Cerebellar cortex (tissue), 1 donor: ENCODE measurements around the gene PDIA5.

Source experiments
- DNase-seq: peaks from one replicate; pipeline ENCODE4 v3.0.0-alpha.2; 2015; ENCODE audit warnings: low spot score

The PDIA5 gene

DNA sequence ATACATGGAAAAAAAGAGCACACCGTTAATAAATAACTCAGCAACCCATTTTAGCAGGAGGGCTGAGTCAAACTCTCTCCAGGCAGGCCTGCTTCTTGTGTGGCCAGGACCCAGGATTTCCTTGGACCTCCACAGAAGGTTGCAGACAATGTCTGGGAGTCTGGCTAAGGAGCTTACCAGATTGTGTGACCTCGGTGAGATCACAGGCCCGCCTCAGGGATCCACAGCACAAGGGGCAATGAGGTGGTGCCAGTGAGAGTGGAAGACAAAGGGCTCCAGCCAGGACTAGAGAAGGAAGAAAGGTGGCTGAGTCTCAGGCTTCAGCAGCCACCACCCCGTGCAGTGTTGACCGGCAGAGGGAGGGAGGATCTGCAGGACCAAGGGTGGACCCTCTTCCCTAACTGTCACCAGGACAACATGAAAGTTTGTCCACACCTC, 102.7 kb downstream of the PDIA5 start:
- no peak for DNase-seq

DNA sequence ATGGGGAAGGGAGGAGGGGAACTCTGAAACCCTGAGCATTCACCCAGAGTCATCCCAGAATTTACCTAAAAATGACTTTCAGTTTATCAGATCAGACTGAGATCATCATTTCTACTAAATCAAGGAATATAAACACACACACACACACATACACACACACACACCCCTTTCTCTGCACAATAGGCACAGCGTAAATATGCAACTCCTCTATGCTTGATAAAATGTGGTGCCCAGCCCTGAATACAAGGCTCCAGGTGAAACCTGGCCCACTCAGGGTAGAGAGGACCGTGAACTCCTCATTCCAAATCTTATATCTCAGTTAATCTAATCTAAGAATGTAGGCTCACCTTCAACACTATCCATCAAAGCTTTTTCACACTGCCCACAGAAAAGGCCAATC, 103.1 kb downstream of the PDIA5 start:
- no peak for DNase-seq

DNA sequence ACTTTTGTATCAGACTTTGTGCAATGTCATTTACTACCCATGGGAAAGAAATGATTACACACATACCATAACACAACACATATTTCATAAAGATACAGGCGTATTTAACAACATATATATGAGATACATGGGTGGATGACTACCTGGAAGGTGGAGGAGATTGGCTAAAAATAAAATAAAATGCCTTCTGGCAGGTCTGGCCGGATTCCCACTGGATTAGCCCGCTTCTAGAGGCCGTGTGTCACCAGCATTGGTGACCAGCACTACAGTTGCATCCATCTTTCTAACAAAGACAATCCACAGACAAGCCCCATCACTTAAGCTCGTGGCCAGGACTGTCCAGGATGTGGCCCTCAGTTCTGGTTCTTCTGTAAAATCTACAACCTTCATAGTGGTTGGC, 114.0 kb downstream of the PDIA5 start:
- peak; percentile 14 for DNase-seq

DNA sequence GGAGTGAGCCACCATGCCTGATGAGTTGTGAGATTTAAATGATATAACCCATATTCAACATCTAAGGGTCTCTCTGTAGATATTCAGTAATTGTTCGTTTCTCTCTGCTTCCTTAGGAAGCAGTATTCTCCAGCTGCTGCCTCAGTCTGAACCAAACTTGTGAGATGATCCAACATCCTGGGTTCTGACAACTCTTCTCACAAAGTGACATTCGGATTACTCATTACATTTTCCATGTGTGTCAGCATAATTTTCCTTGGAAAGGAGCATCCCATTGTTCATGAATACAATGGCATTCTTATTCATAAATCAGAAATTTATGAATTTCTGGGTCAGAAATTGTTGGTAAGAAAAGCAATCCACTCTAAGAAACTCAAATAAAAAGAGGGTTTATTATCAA, 119.9 kb downstream of the PDIA5 start:
- DNase-seq, result no peak

DNA sequence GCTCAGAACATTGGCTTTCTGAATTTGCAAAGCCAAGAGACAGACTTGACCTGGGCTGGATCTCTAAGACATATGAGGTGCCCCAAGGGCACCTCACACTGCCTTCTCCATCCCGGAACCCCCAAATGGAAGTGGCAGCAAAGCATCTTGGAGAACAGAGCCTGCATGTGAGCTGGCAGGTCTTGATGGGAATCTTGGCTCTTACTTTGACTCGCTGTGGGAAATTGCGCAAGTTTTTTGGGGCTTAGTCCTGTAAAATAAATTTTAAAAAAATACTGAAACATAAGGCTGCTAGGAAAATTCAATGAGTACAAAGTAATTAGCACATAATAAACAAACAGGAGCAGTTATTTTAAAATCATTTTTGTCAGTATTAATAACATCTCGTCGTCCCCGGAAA, 121.2 kb downstream of the PDIA5 start:
- no peak for DNase-seq

DNA sequence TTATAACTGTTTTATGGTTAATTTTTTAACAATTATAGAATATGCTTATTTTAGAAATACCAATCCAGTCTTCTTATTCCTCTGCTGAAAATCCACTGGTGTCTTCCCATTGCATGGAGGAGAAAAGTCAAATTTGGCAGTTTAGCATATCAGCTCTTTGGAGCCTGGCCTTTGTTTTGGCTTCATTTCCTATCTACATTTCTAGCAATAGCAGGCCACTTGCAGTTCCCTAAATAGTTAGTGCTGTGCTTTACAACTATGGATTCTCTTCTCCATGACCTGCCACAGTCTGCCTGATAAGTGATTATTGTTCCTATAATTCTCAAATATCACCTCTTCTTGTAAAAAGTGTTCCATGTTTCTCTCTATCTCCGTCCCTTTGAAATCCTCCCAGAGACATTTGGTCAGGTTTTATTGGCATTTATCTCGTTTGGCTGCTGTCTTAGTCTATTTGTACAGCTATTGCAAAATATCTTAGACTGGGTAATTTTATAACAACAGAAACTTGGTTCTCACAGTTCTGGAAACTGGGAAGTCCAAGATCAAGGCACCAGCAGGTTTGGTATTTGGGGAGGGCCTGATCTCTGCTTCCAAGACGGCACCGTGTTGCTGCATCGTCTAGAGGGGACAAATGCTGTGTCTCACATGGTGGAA, 126.8 kb downstream of the PDIA5 start:
- no peak for DNase-seq

DNA sequence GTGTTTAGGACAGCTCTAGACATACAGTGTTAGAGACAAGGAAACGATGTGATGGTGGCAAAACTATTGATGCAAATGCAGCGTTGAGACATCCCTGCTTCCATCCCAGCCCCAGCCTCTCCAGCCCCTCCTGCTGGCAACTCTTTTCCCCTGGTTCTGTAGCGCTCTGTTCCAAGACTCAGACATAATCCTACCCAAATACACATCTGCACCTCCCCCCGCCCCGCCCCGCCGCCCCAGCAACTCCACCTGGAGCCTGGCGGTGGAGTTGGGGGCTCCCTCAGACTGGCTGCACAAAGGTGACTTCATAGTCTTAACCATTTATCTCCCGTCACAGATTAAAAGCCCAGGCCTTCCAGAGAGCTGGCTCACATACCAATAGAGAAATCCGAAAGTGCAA, 127.7 kb downstream of the PDIA5 start:
- DNase-seq, result peak; percentile 16

DNA sequence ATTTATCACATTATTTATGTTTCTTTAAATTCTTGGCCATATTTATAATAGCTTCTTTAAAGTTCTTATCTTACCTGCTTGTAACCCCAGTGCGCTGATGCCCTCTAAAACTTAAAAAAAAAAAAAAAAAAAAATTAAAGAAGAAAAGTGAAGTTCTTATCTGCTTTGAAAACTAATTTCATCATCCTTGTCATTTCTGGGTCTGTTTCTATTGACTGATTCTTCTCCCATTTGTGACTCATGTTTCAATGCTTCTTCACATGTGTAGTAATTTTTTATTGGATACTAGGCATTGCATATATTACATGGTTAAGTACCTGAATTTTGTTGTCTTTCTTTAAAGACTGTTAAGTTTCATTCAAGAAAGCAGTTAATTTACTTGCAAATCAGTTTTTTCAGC, 131.5 kb downstream of the PDIA5 start:
- DNase-seq, result no peak

DNA sequence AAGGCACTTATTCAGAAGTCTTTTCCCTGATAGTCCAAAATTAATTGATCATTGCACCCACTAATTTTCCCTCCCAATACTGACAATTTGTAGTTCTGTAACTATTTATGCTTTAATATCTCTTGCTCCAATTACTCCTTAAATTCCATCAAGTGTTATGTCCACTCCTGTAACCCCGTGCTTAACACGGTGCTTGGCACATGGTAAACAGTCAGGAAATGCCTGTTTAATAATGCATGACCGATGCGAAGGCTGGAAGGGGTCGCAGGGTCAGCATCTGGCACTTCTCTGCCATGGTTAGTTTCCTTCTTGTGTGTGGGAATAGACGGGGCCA, 134.4 kb downstream of the PDIA5 start:
- no peak for DNase-seq

DNA sequence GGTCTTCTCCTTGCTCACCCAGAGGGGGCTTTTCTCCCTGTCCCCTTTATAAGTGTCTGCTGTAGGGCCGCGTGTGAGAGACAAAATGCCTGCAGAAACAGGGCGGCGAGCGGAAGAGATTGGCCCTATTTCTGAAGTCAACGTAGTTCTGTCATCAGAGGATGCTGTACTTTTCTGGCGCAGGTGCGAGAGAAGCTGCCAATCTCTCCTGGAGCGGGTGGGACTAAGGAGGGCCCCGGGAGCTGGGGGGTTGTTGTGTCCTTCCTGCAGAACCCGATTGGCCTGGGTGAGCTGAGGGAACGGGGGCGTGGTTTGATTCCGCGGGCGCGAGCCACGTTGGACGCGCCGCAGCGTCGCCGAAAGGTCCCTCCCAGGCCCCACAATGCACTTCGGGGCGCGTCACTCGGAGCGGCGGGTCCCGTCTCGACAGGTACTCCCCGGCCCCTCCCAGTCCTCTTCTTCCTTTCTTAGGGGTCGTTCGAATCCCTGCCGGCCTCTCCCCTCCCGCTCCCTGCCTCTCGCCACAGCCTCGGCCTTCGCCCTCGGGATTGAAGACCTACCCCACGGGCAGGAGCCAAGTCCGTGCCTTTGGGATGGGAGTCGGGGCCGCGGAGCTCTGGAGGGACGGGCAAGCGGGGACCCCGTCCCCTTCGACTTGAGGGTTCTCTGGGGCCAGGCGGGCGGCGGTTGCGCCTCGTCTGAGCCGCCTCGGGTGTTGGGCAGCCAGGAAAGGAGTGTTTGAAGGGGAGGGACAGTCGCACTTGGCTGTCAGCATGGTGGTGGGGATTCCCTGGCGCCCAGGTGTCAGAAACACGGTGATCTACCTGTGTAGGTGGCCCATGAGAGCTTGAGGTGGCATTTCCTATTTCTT, 135.0 kb downstream of the PDIA5 start, which contains the start of gene SEC22A:
Gene SEC22A (plus strand): TSS at position 387 of the 871 bp plus-strand sequence. CDS start 7,275 bp downstream, outside the sequence.
- DNase-seq, result peak; percentile 98

DNA sequence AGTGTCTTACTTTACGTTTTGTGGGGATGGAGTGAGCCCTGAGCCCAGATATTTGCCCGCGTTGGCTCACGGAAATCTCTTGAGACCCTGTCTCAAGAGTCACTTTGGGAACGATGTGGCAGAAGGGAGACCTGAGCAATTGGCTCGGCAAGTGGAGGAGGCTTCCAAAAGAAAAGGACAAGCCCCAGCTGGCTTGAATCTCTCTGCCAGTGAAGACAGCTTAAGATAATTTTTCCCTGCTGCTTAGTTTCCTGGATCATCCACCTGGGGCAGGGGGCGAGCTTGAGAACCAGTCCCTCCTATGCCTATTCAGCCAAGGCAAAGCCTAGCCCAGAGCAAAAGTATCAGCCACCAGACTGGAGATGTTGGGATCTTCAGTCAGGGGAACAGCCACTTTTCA, 135.6 kb downstream of the PDIA5 start:
- peak; percentile 23 for DNase-seq
